ELF-1 (cell line): ENCODE measurements around the gene SEPTIN5.

Source experiments
- DNase-seq: peaks from one replicate; pipeline ENCODE4 v3.0.0-alpha.2; 2016; ENCODE audit warnings: low read depth, low spot score

Gene SEPTIN5

GRCh38 chr22:19732403-19733113 is 18.3 kb downstream of the SEPTIN5 start:
- no peak for DNase-seq

DNA sequence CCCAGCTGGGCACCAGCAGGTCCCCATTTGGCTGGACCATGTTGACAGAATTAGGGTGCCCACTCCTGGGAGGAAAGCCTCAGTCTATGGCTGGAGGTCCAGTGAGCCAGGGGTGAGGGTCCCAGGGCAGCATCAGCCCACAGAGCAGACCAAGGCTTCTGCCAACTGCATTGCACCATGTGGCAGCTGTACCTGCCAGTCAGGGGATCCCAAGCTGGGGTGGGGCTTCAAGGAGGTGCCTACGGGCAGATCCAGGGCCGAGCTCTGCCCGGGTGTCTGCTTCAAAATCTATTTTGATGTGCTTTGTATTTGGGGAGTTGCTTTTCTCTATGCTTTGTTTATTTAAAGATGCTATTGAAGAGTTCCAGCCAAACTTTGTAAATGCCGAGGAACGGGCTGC is 19.5 kb downstream of the SEPTIN5 start:
- no peak for DNase-seq

DNA sequence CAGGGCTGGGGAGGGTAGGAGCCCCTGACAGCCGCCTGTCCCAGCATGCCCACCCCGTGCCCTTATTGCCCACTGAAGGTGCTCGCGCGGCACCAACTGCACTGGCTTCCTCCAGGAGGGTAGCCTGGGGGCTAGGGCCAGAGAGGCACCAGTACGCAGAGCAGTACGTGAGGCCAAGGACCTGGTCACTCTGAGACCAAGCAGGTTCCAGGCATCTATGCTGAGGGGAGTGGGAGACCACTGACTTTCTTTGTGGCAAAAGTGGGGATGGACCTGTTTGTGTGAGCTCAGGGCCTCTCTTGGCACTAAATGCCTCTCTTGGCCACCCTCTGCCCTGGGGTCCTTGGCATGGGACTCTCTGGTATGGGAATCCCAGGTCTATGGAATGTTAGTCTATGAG is 19.9 kb downstream of the SEPTIN5 start:
- DNase-seq: no peak

DNA sequence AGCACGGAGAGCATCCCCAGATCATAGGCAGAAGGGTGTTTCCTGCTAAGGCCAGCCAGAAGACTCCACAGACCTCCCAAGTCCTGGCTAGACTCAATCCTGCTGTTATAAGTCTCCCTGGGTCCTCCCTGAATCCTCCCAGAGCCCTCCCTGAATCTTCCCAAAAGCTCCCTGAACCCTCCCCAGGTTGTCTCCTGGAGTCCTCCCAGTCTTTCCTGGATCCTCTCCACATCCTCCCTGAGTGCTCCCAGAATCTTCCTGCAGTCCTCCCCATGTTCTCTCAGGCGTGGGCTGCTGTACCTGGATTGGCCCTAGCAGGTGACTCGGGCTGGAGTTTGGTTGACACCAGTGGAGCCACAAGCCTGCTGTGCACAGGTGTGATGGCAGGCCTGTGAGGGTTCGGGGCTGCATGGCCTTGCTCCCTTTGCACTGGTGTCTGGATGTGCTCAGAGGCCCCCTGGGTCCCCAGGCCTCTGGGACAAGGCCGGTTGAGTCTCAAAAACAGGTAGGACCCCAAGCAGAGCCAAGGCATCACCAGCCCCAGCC is 20.6 kb downstream of the SEPTIN5 start:
- no peak for DNase-seq

DNA sequence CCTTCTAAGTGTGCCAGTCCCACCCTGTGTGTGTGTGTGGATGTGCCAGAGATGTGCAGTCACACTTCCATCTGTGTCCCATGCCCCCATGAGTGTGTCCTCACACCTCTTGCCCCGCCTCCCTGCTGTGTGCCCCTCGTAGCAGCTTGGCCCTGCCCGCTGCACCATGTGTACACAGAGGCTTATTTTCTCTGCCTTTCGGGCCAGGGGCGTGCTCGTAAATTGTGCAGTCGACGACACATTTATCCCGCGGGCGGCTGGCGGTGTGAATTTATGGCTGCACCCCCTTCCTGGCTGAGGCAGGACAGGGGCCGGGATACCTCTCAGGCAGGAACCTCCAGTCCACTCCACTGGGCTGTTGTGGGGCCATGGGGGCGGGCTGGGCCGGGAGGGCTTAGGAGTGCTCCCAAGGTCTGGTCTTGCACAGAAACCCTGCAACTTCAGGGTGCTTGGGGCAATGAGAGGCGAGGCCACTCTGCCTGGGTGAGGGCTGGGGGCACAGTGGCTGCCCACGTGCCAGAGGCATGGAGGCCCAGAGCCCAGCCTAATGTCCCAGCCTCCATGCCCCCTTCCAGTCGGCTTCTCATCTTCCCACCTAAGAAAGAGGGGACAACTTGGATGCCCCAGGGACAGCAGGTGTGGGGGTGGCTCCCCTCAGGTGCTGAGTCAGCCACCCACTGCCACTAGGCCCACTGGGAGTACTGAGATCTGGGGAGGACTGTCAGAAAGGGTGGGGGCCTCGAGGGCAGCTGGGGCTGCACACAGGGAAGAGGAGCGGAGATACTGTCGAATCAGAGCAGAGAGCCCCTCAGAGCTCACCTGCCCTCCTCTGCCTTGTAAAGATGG is 21.6 kb downstream of the SEPTIN5 start:
- DNase-seq: no peak

DNA sequence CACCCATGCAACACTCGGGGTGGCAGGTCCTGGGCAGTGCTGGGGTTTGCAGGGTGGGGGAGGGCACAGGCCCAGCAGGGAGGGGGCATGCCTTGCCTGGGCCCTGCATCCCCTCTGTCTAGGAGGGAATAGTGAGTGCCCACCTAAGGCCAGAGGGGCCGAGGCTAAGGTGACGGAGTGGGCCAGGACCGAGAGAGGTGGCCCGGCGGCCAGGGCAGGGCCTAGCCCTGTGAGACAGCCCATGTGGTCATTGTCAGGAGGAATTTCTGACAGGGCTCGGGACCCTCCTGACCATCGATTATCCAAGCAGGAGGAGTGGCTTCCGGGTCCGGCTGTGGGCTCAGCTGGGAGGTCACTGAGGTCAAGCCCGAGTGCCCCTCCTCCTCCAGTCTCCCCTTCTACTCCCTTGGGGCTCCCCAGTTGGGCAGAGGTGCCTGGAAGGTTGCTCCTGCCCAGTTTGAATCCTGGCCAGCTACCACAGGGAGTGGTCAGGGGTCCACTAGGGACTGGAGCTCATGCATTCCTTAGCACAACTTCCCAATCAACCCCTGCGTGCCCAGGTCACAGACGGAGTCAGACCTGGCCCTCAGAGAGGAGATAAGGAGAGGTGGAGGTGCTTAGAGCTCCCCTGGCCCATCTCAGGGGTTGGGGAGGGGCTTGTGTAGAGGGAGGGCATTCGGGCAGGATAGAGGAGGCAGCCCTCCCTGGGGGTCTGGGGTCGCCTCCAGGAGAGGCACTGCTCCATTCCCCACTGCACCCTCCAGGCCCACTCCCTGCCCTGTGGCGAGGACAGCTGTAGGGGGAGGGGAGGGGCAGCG is 23.8 kb downstream of the SEPTIN5 start:
- DNase-seq: no peak

DNA sequence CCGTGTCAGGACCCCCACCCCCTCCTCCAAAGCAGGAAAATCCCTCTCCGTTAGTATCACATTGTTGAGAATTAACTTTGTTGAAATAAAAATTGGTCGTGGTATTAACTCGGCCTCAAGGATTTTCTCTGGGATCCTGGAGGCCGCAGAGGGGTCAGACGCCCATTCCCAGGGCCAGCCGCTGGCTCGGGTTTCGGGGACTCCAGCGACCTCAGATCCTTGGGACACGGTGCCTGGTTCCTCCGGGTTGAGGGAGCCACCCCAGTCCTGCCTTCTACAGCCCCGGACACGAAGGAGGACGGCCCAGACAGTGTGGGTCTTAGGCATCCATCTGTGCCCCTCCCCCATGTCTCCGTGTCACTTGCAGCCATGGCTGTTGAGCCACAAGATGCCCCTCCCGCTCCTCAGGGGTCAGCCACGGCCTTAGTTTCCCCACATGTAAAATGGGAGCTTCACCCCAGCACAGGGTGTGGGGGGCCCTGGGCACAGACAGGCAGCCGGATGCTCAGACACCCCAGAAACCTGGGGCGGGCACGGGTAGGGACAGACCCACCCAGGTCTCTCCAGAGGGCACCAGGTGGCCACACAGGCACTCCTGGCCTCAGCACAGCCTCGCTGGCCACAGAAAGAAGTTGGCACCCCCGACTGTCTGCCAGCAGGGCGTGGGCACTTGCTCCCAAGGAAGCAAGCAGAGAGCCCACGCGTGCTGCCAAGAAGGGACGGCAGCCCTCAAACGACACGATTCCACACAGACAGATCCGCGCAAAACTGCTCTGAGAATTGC is 24.6 kb downstream of the SEPTIN5 start:
- no peak for DNase-seq

GRCh38 chr22:19739448-19739895 is 25.2 kb downstream of the SEPTIN5 start:
- no peak for DNase-seq

DNA sequence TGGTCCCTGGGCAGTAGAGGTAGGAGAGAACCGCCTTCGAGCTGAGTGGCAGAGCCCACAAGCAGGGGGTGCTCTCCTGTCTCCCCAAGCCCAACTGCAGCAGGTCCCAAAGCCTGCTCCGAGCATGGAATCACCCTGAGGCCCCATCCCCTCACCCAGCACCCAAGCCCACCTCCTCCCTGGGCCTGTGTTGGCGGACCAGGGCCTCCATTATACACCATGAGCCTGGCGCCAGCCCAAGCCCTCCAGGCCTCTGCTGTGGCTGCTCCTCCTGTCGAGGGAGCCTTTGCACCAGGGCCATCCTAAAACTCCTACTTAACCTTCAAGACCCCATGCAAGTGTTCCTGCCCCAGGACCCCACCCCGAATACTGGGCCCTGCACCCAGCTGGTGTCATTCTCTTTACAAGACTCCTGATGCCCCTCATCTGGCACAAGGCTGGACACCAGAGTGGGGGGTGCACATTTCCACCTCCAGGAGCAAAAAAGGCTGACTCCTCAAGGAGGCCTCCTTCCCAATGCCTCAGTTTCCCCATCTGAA is 25.7 kb downstream of the SEPTIN5 start:
- no peak for DNase-seq

GRCh38 chr22:19740586-19740985 is 26.3 kb downstream of the SEPTIN5 start:
- no peak for DNase-seq

GRCh38 chr22:19741053-19741452 is 26.8 kb downstream of the SEPTIN5 start:
- DNase-seq: no peak

DNA sequence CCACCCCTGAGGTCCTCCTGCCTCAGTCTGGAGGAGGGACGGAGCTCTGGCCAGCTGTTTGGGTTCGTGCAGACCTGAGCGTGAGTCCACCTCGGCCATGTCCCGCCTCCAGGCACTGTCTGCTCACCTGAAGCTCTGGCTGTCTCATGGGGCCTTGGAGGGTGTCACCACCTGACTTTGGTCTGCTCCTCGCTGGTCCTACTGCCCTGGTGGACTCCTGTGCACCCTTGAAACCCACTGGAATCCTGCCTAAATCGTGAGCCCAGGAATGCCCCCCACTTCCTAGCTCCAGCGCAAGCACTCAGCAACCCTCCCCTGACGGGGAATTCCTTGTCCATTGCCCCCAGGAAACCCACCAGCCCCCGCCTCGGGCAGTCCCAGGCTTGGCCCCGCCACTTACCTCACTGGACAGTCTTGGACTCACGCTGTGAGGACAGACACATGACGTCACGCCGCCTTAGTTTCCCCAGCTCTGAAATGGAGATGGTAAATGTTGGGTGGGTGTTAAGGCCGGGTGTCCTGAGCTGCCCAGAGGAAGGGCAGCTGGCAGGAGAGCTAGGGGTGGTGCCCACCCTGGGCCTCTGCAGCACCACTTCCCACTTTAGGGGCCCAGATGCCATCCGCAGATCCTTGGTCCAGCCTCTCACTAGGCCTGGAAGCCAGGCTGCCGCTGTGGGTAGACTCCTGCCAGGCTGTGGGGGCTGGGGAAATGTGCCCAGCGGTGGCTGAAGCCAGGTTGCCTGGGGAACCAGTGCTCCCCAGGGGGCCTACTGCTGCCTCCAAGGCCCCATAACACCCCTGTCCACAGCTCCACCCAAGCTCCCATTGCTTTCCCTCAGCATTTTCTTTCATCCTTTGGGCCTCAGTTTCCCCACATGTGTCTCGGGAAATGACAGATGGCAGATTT is 28.1 kb downstream of the SEPTIN5 start:
- DNase-seq: no peak

GRCh38 chr22:19743081-19743480 is 28.8 kb downstream of the SEPTIN5 start:
- DNase-seq: no peak

DNA sequence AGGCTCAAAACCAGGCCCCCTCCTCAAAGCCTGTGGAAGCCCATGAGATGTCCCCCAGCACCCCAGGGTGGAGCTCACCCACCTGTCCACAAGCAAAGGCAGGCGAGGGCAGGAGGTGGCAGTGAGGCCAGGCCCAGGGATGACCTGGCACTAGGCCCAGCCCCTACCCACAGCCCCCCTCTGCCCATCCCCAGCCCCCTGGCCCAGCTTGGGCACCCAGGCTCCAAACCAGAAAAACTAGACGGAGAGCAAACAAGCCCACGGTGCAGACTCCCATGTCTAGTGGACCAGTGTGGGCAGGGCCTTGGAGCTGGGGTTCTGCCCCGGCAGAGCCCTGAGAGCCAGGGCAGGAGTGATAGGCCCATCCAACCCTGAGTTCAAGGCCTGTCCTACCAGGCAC is 29.3 kb downstream of the SEPTIN5 start:
- no peak for DNase-seq

- DNase-seq: no peak
Observed at GRCh38 chr22:19744350-19745006, 30.2 kb downstream of the SEPTIN5 start.

DNA sequence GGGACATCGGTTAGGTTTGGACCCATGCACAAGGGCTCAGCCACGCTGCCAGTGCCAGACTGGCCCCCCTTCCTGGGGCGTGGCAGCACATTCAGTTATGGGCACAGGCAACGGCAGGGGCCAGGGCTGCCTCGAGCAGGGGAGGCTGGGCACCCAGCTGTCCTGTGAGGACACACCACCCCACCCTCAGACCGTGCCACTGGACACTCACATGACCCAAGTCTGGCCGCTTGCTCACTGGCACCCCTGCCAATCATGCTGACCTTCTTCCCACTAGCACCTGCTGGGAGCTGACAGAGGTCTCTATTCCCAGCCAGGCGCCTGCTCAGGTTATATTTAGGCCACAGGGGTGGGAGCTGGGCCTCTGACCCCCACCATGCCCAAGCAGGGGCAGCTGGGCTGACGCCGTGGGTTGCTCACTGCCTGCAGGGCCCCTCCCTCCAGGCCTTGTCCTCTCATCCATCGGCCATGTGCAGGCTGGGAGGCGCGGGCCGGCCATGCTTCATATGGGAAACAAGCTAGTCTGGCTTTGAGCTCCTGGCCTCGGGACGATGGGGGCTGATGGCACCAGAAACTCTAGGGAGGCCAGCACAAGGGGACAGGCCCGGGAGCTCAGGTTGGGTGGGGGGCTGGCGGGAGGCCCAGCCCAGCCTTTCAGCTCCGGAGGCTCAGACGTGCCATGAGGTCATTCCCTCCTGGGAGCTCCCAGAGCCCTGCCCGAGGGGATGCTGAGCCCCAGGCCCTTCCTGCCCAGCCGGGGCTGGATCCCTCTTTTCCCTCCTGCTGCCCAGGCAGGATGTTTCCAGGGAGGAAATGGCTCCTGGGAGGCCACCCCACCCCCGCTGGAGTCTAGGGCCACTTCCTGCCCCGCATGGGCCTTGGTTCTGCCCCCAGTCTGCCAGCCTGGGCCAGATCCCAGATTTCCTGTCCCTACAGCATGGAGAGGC is 31.1 kb downstream of the SEPTIN5 start:
- DNase-seq: no peak

DNA sequence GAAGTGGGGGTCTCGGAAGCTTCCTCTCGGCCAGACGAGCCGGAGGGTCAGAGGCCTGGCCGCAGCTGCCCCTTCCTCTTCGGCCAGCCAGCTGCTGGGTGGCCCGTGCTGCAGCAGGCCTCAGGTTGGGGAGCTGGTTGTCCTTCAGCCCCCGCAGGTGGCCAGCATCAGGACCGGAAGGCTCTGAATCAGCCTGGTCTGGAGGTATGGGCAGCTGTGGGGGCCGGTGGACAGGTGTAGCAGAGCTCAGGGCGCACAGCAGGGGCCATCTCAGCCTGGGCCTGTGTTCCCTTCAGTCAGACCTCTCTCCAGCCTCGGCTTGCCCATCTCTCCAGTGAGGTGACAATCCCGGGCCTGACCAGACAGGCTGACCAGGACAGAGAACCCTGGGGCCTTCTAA is 32.4 kb downstream of the SEPTIN5 start:
- no peak for DNase-seq

DNA sequence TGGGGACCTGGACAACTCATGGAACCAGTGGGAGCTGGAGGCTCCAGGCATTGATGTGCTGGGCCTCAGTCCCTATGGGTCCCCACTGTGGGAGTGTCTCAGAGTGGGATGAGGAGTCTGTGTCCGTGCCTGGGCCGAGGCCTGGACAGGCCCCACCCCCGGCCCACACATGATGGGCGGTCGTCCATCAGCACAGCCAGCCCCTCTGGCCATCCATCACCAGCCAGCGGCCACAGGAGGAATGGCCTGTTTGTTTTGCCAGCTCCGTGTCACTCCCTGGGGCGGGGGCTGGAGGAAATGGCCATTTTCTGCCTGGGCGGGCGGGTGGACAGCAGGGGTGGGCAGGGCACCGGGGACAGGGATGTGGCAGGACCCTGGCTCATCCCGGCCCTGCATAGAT is 33.2 kb downstream of the SEPTIN5 start:
- DNase-seq: no peak
